HG03060 (cell line): ENCODE data around the gene ANKDD1A.

ENCODE experiments used
- ATAC-seq: cut with Tn5 transposase; IDR thresholded peaks from one replicate; pipeline ENCODE4 v1.9.1; 2021; ENCODE audit warnings: low read depth, moderate number of reproducible peaks; ENCODE audit not compliant: unreplicated experiment

ANKDD1A gene

GRCh38 chr15:64911311-64912186 lies at the start of gene ANKDD1A:
Gene ANKDD1A (plus strand): TSS chr15:64911902. CDS start chr15:64911931, 29 bp downstream.
- ATAC-seq: no peak

- ATAC-seq: no peak
Observed at GRCh38 chr15:64861960-64862359, 49.7 kb upstream of the ANKDD1A start.

- no peak for ATAC-seq
Observed at GRCh38 chr15:64862408-64862807, 49.3 kb upstream of the ANKDD1A start.

GRCh38 chr15:64864068-64864467 lies 47.6 kb upstream of the ANKDD1A start:
- ATAC-seq: no peak

GRCh38 chr15:64865126-64865997 lies 46.3 kb upstream of the ANKDD1A start:
- no peak for ATAC-seq

- ATAC-seq: no peak
Observed at GRCh38 chr15:64865998-64866520, 45.6 kb upstream of the ANKDD1A start.

GRCh38 chr15:64869501-64869900 lies 42.2 kb upstream of the ANKDD1A start:
- ATAC-seq: no peak

- ATAC-seq: no peak
Observed at GRCh38 chr15:64870353-64870752, 41.3 kb upstream of the ANKDD1A start.

- ATAC-seq: no peak
Observed at GRCh38 chr15:64875641-64876223, 36.0 kb upstream of the ANKDD1A start.

- ATAC-seq: no peak
Observed at GRCh38 chr15:64877435-64877834, 34.3 kb upstream of the ANKDD1A start.

- ATAC-seq: no peak
Observed at GRCh38 chr15:64878705-64879104, 33.0 kb upstream of the ANKDD1A start.

GRCh38 chr15:64883100-64883581 lies 28.6 kb upstream of the ANKDD1A start:
- no peak for ATAC-seq

- no peak for ATAC-seq
Observed at GRCh38 chr15:64883997-64884511, 27.6 kb upstream of the ANKDD1A start.

- ATAC-seq: no peak
Observed at GRCh38 chr15:64884679-64885078, 27.0 kb upstream of the ANKDD1A start.

GRCh38 chr15:64888336-64888735 lies 23.4 kb upstream of the ANKDD1A start:
- no peak for ATAC-seq

- ATAC-seq: no peak
Observed at GRCh38 chr15:64891561-64891960, 20.1 kb upstream of the ANKDD1A start.

GRCh38 chr15:64892847-64893403 lies 18.8 kb upstream of the ANKDD1A start:
- no peak for ATAC-seq

GRCh38 chr15:64893481-64894394 lies 18.0 kb upstream of the ANKDD1A start:
- ATAC-seq: peak; percentile 35
